Measurements from ENCODE around the gene MBP. TPM values are rescaled to one million over a fixed set of nuclear protein-coding genes. Genes with fewer than 3 reads are reported as not detected.

Gene MBP
- total and polyA plus RNA-seq, 2 donors (not counting 3 experiments of a cell fraction or from before 2014, with no cell fraction given): 1.7 to 2.3 TPM

DNA sequence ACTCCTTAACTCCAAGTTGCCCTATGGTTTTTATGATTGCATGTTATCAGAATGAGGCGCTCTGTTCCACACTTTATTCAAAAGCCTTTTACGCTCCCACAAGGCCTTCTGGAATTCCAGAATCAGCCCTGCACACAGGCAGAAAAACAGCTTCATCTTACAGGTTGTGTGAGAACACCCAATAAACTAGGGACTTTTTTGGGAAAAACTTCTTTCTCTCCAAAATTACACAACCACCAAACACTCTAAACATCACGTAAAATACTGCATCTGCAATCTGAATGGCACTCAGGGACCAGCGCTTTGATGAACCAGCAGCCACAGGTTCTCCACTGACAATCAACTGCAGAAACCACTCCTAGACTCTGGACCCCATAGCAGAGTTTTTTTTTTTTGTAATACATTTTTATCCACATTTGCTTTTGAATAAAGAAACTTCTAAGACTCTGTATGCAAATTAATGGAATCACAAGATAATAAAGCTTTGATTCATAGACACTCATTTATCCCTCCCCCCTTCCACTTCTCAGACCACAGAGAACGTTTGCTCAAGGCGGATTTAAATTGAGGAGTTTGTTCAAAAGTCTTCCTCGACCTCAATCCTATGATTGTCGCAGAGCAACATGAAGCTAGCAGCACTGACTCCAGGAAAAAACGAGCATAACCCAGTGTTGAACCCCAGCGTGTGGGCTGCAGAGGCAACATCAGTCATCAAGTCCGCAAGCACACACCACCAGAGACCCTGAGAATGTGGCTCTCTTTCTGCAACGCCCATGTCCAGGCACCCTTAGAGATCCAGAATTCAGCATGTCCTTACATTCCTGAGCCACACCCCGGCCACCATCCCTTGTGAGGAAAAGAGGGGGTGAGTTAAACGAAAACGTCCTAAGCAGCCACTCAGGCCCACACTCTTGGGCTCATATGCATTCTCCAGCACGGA, 116.5 kb downstream of the MBP start:
- H4K20me1 ChIP-seq (replicated peaks; ENCODE audit: control insufficient read depth, extremely low read depth, insufficient read depth, low read length): no peaks in the 10 kb centered on the region
- FAIRE-seq (no peak), DNase-seq (ENCODE audit: low read depth, low spot score) (no peak)
- H3K27me3 ChIP-seq (ENCODE audit: control insufficient read depth in 2 of 2, insufficient read depth in 2 of 2, low read length in 2 of 2): peaks cover 0 to 4% of the 10 kb centered on the region in 2 experiments
- TF ChIP-seq POLR2A (IDR thresholded peaks at IDR 0.05; ENCODE audit: low read depth, low read length): no peak
- no peak for TF ChIP-seq GATA2 (IDR thresholded peaks at IDR 0.05; ENCODE audit: insufficient read depth, insufficient read length, low read depth, low read length)
- no peak for TF ChIP-seq JUN (IDR thresholded peaks at IDR 0.05; ENCODE audit: borderline replicate concordance, insufficient read depth, insufficient read length, low read depth)
- TF ChIP-seq POLR2AphosphoS5 (IDR thresholded peaks at IDR 0.05; ENCODE audit: insufficient read depth, low read depth, low read length): no peak
- H3K36me3 ChIP-seq (ENCODE audit: control insufficient read depth in 2 of 2, extremely low read depth in 1 of 2, insufficient read depth in 2 of 2, low read length in 2 of 2): no peaks in the 10 kb centered on the region
- no peak overlapping the region for H3K4me2 ChIP-seq (ENCODE audit: insufficient read depth, low read length)
- no TSS peak for BruUV-seq (replicated peaks)
- CTCF ChIA-PET: interaction anchor here (1.1 to 4.2 kb wide), 2 partner anchors 16 to 21 kb away, joined by 3 to 19 read pairs; no protein-coding TSS in a partner anchor
- no peaks in the 10 kb centered on the region for H3K79me2 ChIP-seq (ENCODE audit: control insufficient read depth, insufficient read depth, low read length)
- POLR2A ChIA-PET: no interaction called here
- dilution Hi-C loops (cut with MboI; ENCODE audit: extremely low pct_ligation_motif_present, low sequenced_read_pairs): no loop called here
- no peak overlapping the region for H3K27ac ChIP-seq (ENCODE audit: insufficient read depth, low read depth, low read length)
- intact Hi-C loops (cut with micrococcal nuclease): no loop called here
- H2AFZ ChIP-seq (ENCODE audit: low read depth, low read length): no peak overlapping the region
- H3K9me3 ChIP-seq (replicated peaks; ENCODE audit: control insufficient read depth, insufficient read depth, low read length): no peaks in the 10 kb centered on the region
- H3K4me3 ChIP-seq (replicated peaks in 1 of 3; ENCODE audit: insufficient read depth in 1 of 3, low read depth in 1 of 3, low read length in 3 of 3): no peak overlapping the region
- H3K9me1 ChIP-seq (replicated peaks; ENCODE audit: control insufficient read depth, extremely low read depth, insufficient read depth, low read length): no peaks in the 10 kb centered on the region
- H3K4me1 ChIP-seq (ENCODE audit: control insufficient read depth, extremely low read depth, insufficient read depth, low read length): no peaks in the 10 kb centered on the region
- H3K9ac ChIP-seq (replicated peaks; ENCODE audit: extremely low read depth, insufficient read depth, low read length): no peak overlapping the region

DNA sequence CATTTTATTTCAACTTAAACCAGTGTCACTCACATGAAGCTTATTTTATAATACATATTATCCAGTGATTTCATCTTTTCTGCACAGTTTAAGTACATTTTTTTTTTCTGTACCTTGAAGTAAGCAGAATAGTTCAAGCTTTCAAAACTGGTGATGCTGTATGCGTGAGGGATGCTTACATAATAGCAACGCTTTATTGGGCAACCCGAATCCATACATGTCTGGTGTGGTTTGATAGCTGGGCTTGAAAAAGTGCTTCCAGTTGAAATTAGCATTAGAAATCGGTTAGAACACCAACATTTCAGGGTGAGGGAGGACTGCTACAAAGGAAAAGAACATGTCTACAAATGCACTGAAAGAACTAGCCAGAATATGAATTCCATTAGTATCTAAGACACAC, 117.4 kb downstream of the MBP start:
- TF ChIP-seq FOS (IDR thresholded peaks at IDR 0.05; ENCODE audit: borderline replicate concordance, insufficient read depth, low read length) (no peak), GATA2 (IDR thresholded peaks at IDR 0.05; ENCODE audit: insufficient read depth, insufficient read length, low read depth, low read length) (no peak), JUN (IDR thresholded peaks at IDR 0.05; ENCODE audit: borderline replicate concordance, insufficient read depth, insufficient read length, low read depth) (no peak), EZH2 (IDR thresholded peaks at IDR 0.05; ENCODE audit: borderline replicate concordance, low read depth, low read length, severe bottlenecking) (no peak), MYC (IDR thresholded peaks at IDR 0.05; ENCODE audit: low read depth, low read length) (no peak), POLR2A (IDR thresholded peaks at IDR 0.05; ENCODE audit: low read depth, low read length) (no peak), POLR2AphosphoS5 (IDR thresholded peaks at IDR 0.05; ENCODE audit: insufficient read depth, low read depth, low read length) (no peak)
- TF ChIP-seq, protein P1, sequence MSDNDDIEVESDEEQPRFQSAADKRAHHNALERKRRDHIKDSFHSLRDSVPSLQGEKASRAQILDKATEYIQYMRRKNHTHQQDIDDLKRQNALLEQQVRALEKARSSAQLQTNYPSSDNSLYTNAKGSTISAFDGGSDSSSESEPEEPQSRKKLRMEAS (IDR thresholded peaks at IDR 0.05; ENCODE audit: insufficient read depth, insufficient read length): no peak
- TF ChIP-seq, protein P2, sequence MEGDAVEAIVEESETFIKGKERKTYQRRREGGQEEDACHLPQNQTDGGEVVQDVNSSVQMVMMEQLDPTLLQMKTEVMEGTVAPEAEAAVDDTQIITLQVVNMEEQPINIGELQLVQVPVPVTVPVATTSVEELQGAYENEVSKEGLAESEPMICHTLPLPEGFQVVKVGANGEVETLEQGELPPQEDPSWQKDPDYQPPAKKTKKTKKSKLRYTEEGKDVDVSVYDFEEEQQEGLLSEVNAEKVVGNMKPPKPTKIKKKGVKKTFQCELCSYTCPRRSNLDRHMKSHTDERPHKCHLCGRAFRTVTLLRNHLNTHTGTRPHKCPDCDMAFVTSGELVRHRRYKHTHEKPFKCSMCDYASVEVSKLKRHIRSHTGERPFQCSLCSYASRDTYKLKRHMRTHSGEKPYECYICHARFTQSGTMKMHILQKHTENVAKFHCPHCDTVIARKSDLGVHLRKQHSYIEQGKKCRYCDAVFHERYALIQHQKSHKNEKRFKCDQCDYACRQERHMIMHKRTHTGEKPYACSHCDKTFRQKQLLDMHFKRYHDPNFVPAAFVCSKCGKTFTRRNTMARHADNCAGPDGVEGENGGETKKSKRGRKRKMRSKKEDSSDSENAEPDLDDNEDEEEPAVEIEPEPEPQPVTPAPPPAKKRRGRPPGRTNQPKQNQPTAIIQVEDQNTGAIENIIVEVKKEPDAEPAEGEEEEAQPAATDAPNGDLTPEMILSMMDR (IDR thresholded peaks at IDR 0.05; ENCODE audit: extremely low read depth in 1 of 2, insufficient read depth in 1 of 2, low read depth in 1 of 2, low read length in 2 of 2): no peak
- H4K20me1 ChIP-seq (replicated peaks; ENCODE audit: control insufficient read depth, extremely low read depth, insufficient read depth, low read length): no peaks in the 10 kb centered on the region
- FAIRE-seq: no peak
- BruUV-seq (replicated peaks): no TSS peak
- no peak overlapping the region for H2AFZ ChIP-seq (ENCODE audit: low read depth, low read length)
- dilution Hi-C loops (cut with MboI; ENCODE audit: extremely low pct_ligation_motif_present, low sequenced_read_pairs) (no loop called here), intact Hi-C loops (cut with micrococcal nuclease) (no loop called here)
- no peaks in the 10 kb centered on the region for H3K9me3 ChIP-seq (replicated peaks; ENCODE audit: control insufficient read depth, insufficient read depth, low read length)
- ChIA-PET POLR2A (no interaction called here), CTCF (interaction anchor here (4.2 kb wide), 1 partner anchor 15 kb away, joined by 19 read pairs; no protein-coding TSS in a partner anchor)
- no peak overlapping the region for H3K4me2 ChIP-seq (ENCODE audit: insufficient read depth, low read length)
- no peak overlapping the region for H3K4me3 ChIP-seq (replicated peaks in 1 of 3; ENCODE audit: insufficient read depth in 1 of 3, low read depth in 1 of 3, low read length in 3 of 3)
- H3K36me3 ChIP-seq (ENCODE audit: control insufficient read depth in 2 of 2, extremely low read depth in 1 of 2, insufficient read depth in 2 of 2, low read length in 2 of 2): no peaks in the 10 kb centered on the region
- no peaks in the 10 kb centered on the region for H3K79me2 ChIP-seq (ENCODE audit: control insufficient read depth, insufficient read depth, low read length)
- peaks cover 0 to 4% of the 10 kb centered on the region in 2 experiments for H3K27me3 ChIP-seq (ENCODE audit: control insufficient read depth in 2 of 2, insufficient read depth in 2 of 2, low read length in 2 of 2)
- H3K4me1 ChIP-seq (ENCODE audit: control insufficient read depth, extremely low read depth, insufficient read depth, low read length): no peaks in the 10 kb centered on the region
- DNase-seq (ENCODE audit: low read depth, low spot score): no peak
- no peak overlapping the region for H3K9ac ChIP-seq (replicated peaks; ENCODE audit: extremely low read depth, insufficient read depth, low read length)
- H3K9me1 ChIP-seq (replicated peaks; ENCODE audit: control insufficient read depth, extremely low read depth, insufficient read depth, low read length): no peaks in the 10 kb centered on the region
- no peak overlapping the region for H3K27ac ChIP-seq (ENCODE audit: insufficient read depth, low read depth, low read length)

Data from endothelial cell of umbilical vein (primary cell).